AG08396 (cell line): ENCODE results near the gene TMEM151A.
"Not testable (repeated sequence)": the region's sequence is repeated elsewhere in the genome, so short reads cannot be mapped to it uniquely, and the experiment has no call there.

Experiments
- DNase-seq: peaks from one replicate; pipeline ENCODE4 v3.0.0; 2012; ENCODE audit warnings: low spot score, mixed read lengths

TMEM151A gene

DNA sequence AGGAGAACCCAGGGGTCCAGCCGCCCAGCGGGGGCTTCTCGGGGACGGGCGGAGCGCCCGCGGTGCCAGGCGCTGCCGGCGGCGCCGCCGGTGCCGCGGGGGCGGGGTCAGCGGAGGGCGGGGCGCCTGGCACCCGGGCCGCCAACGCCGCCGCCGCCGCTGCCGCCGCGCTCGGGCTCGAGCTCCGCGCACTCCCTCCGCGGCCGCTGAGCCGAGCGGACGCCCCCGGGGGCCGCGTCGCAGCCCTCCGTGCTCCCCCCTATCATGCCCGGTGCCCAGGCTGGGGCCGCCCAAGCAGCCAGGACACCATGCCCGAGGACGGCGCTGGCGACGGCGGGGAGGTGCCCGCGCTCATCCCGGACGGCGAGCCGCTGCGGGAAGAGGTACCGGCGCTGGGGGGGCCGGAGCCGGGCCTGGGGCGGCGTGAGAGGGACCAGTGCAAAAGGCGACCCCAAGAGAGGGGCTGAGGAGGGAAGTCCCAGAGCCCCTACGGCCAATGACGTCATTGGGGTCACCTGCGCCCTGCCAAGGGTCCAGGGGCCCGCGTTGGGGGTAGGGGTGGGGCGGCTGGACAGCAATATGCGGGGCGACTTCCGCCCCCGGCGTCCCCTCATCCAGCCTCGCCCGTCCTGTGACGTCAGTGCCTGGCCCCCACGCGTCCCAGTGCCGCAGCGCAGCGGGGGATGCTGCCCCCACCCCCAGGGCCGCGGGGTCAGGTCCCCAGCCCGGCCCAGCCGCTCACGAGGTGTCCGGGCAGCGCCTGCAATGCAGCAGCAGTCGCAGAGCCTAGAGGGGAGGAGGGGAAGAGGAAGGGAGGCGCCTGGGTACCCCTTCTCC is at the start of gene TMEM151A:
TMEM151A (plus strand) TSS at position 189 of the 837 bp plus-strand sequence; CDS start at position 309, 120 bp downstream.
- no peak for DNase-seq

GRCh38 chr11:66242095-66242765 is 49.5 kb upstream of the TMEM151A start:
- DNase-seq: no peak

- DNase-seq: no peak
These were observed 47.7 kb upstream of the TMEM151A start for GRCh38 chr11:66243782-66244535.

- no peak for DNase-seq
These were observed 44.4 kb upstream of the TMEM151A start for GRCh38 chr11:66247295-66247694.

DNA sequence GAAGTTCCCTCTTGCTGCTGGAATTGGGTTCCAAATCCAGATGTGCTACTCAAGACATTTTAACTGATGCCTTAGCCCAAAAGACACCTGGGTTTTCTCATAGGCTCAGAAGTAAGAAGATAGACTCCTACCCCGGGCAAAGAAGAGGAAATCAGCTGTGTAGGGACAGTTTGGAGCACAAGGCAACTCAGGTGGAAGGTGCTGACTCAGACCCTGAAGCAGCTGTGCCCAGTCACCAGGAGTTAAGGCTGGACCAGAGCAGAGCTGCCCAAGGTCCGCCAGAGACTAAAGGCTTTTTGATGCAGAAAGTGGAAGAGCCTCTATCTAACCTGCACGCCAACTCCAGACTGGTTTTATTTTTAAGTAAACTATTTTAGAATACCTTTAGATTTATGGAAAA is 43.9 kb upstream of the TMEM151A start:
- no peak for DNase-seq

DNA sequence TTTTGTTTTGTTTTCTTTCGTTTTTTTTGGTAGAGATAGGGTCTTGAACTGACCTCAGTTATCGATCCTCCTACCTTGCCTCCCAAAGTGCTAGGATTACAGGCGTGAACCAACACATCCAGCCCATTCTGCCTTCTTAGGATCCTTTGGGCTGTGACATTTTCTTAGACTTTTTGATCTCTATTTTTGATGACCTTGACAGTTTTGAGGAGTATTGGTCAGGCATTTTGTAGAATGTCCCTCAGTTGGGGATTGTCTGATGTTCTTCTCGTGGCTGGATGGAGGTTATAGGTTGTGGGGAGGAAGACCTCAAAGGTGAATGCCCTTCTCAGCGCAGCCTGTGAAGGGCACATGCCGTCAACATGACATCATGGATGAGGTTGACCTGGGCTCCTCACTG is 42.8 kb upstream of the TMEM151A start:
- DNase-seq: no peak

DNA sequence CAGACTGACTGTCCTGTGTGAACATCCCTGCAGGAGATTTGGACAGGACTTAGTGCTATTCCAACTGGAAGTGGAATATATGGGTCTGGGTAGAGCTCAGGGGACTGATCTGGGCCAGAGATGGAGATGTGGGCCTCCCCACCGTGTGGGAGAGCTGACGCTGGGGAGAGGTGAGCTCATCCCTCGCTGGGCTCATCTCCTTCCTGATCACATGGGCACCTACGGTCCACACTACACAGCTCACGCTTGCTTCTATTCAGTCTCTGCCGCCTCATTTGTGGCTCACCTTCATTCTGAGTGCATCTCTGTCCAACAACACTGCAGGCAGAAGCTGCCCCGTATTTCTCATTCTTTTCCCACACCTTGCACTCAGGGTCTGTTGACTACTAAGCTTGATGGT is 39.9 kb upstream of the TMEM151A start:
- no peak for DNase-seq

DNA sequence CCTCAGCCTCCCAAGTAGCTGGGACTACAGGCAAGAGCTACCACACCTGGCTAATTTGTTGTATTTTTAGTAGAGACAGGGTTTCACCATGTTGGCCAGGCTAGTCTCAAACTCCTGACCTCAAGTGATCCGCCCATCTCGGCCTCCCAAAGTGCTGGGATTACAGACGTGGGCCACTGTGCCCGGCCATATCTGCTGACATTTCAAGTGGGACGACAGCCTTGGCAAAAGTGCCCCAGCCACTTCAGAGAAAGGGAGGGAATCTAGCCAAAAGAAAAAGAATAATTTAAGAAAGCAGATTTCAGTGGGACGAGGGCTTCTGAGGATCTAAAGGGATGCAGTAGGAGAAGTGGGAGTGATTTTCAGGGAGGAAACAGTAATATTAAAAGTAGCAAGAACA is 38.6 kb upstream of the TMEM151A start:
- not testable (repeated sequence) for DNase-seq

DNA sequence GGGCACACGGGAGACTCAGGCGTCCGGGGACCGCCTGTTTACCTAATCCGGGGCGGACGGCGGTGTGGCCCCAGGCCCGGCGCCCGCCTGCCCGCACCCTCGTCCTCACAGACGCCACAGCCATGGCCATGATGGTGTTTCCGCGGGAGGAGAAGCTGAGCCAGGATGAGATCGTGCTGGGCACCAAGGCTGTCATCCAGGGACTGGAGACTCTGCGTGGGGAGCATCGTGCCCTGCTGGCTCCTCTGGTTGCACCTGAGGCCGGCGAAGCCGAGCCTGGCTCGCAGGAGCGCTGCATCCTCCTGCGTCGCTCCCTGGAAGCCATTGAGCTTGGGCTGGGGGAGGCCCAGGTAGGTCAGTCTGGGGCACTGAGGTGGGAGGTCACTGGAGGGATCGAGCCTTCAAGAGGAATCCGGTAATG is 33.2 kb upstream of the TMEM151A start:
- DNase-seq: no peak

GRCh38 chr11:66259225-66259624 is 32.5 kb upstream of the TMEM151A start:
- DNase-seq: no peak

DNA sequence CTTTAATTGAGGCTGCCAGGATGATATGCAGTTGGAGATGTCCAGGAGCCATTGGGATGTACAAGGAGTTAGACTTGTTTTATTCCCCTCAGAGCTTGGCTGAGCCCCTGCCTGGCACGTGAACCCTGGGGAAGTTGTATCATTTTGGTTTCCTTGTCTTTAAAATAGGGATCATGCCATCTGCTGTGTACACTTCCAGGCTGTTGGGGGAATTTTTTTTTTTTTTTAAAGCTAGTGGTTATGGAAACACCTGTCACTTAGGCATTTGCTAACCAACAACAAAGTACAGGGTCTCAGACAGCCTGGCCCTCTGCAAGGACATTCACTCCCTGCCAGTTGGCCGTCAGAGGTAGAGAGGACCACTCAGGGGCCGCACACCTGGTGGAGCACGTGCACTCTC is 31.7 kb upstream of the TMEM151A start:
- DNase-seq: no peak

GRCh38 chr11:66261578-66261977 is 30.1 kb upstream of the TMEM151A start:
- DNase-seq: no peak

DNA sequence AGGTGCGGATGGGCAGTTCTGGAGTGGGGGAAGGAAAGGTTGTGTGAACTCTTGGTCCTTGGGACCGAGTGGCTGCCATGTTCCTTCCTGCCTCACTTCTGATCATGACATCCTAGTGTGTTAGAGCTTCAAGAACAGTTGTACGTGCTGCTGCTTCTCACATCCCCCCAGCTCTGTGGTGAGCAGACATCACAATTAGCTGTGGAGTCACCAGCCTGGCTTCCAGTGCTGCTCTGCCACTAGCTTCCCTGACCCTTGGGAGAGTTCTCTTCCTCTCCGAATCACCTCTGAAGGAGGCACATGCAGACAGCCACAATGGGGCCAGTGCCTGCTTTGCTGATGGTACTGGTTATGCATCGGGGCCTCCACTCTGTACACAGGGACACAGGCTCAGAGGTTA is 29.5 kb upstream of the TMEM151A start:
- no peak for DNase-seq

- DNase-seq: no peak
These were observed 29.0 kb upstream of the TMEM151A start for GRCh38 chr11:66262696-66263095.

GRCh38 chr11:66263231-66263630 is 28.5 kb upstream of the TMEM151A start:
- DNase-seq: no peak

GRCh38 chr11:66263785-66264184 is 27.9 kb upstream of the TMEM151A start:
- DNase-seq: no peak

GRCh38 chr11:66264383-66264782 is 27.3 kb upstream of the TMEM151A start:
- no peak for DNase-seq

- DNase-seq: no peak
These were observed 26.8 kb upstream of the TMEM151A start for GRCh38 chr11:66264914-66265313.

- no peak for DNase-seq
These were observed 25.9 kb upstream of the TMEM151A start for GRCh38 chr11:66265531-66266377.

DNA sequence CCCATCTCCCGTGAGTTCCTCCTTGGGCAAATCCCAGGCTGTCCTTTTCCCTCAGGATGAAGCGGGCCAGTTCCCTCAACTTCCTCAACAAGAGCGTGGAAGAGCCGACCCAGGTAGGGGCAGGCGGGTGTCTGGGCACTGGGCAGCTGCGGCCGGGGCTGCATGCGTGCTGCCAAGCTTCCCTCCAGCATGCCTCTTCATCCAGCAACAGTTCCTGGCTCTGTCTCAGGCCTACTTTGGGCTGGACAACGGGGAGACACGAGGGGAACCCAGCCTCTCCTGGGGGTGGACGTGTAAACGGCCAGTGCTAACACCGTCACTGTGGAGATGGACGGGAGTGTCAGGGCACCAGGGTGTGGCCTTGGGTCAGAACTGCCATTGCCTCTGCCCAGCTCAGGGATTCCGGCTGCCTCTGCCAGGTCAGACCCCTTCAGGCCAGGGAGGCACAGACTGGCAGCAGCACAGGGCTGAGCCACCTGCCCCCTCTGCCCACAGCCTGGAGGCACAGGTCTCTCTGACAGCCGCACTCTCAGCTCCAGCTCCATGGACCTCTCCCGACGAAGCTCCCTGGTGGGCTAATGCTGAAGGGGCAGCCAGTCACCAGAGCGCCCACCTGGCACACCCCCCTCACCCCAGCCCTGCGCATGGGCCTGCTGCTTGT is 25.2 kb upstream of the TMEM151A start:
- no peak for DNase-seq

DNA sequence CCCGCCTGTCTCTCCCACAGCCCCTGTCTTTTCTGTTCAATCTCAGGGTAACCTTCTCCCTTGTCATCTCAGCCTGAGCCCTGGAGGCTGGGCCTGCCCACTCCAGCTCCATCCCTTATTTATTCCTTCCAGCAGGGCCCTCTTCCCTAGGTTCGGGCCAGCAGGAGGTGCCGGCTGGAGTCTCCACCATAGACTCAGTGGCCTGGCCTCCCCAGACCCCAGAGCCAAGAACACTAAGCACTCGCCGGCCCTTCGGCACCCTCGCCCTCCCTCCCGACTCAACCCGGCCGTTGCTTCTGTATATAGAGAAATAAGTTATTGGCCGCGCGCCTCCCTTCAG is 24.7 kb upstream of the TMEM151A start:
- no peak for DNase-seq
